Natural killer cell (primary cell): ENCODE results near the gene EIF2AK2. TPM values are rescaled to one million over a fixed set of nuclear protein-coding genes. Genes with fewer than 3 reads are reported as not detected.

ENCODE experiments used
- ATAC-seq, 3 donors: fragments of 150-1000 bp in 2 of 3; fragments of 200-7000 bp in 1 of 3; cut with Tn5 transposase; 1 replicate in 1 of 3; 2 replicates in 2 of 3; pipeline ENCODE4 v1.10.0; 2021; ENCODE audit warnings: mild to moderate bottlenecking in 2 of 3, moderate library complexity in 2 of 3
- DNase-seq, 2 donors: peaks; one replicate each; pipeline versions ENCODE4 v3.0.0 to v3.0.0-alpha.2; 2013 to 2021; ENCODE audit warnings: mixed read lengths in 1 of 2
- H3K27ac ChIP-seq: one replicate; pipeline ENCODE4 v1.5.1; 2013; ENCODE audit warnings: mild to moderate bottlenecking, low read length
- H3K27me3 ChIP-seq: one replicate; pipeline ENCODE4 v1.6.1; 2013; ENCODE audit warnings: low read length; ENCODE audit not compliant: control insufficient read depth, insufficient read depth
- H3K36me3 ChIP-seq: one replicate; pipeline ENCODE4 v1.6.1; 2013; ENCODE audit warnings: low read length; ENCODE audit not compliant: control insufficient read depth, insufficient read depth
- H3K4me1 ChIP-seq: one replicate; pipeline ENCODE4 v1.6.1; 2013; ENCODE audit warnings: low read length; ENCODE audit not compliant: control insufficient read depth, insufficient read depth
- H3K4me3 ChIP-seq: one replicate; pipeline ENCODE4 v1.5.1; 2013; ENCODE audit warnings: low read length
- H3K9me3 ChIP-seq: one replicate; pipeline ENCODE4 v1.6.1; 2013; ENCODE audit warnings: low read length; ENCODE audit not compliant: control insufficient read depth, insufficient read depth
- H3K27ac Mint-ChIP-seq, 2 donors: one replicate each; pipeline ENCODE4 v1.8.0; 2022; ENCODE audit warnings: mild to moderate bottlenecking in 2 of 2, mixed read lengths in 2 of 2, moderate library complexity in 1 of 2
- H3K27me3 Mint-ChIP-seq, 2 donors: one replicate each; pipeline ENCODE4 v1.8.0; 2022; ENCODE audit warnings: low read depth in 2 of 2, mixed read lengths in 2 of 2
- H3K36me3 Mint-ChIP-seq: one replicate; pipeline ENCODE4 v1.8.0; 2022; ENCODE audit warnings: mixed read lengths
- H3K4me1 Mint-ChIP-seq, 2 donors: one replicate each; pipeline ENCODE4 v1.8.0; 2022; ENCODE audit warnings: mixed read lengths in 2 of 2
- H3K4me3 Mint-ChIP-seq: one replicate; pipeline ENCODE4 v1.8.0; 2022; ENCODE audit warnings: mild to moderate bottlenecking, moderate library complexity, mixed read lengths
- H3K9me3 Mint-ChIP-seq, 2 donors: one replicate each; pipeline ENCODE4 v1.8.0; 2022; ENCODE audit warnings: mixed read lengths in 2 of 2
- CTCF ChIP-seq: fragments of 200-600 bp; IDR thresholded peaks from one replicate; pipeline ENCODE4 v1.8.0; 2022; ENCODE audit warnings: antibody characterized with exemption
- WGBS: methylation state at CpG from one replicate; pipeline ENCODE4 v1.1.7; 2013; ENCODE audit warnings: missing lambda C conversion rate; ENCODE audit not compliant: insufficient coverage; 5-methylcytosine and 5-hydroxymethylcytosine counted together
- intact Hi-C: fragments of 100-400 bp; cut with micrococcal nuclease; formaldehyde crosslinking; loops from one replicate; pipeline ENCODE4 v1.14.2; 2022
- total RNA-seq, 4 donors: library from RNA; stranded (reverse); fragments of 120-200 nt in 1 of 4; gene quantifications; one replicate each; pipeline versions ENCODE4 v1.2.3 to v1.2.4, GENCODE V29; 2013 to 2022

Gene EIF2AK2
- total RNA-seq, 3 donors from 2014 or later (not counting 1 experiment from before 2014, with no cell fraction given): 29.9 to 47.3 (median 43.9) TPM

- Mint-ChIP-seq H3K9me3 (no peaks in the 10 kb centered on the region), H3K36me3 (peaks cover 29% of the 10 kb centered on the region), H3K27ac (no peak overlapping the region), H3K4me3 (no peak overlapping the region), H3K4me1 (peaks cover 0 to 4% of the 10 kb centered on the region in 2 donors), H3K27me3 (no peaks in the 10 kb centered on the region)
- TF ChIP-seq CTCF: no peak
- no peak overlapping the region for H3K4me3 ChIP-seq
- H3K27ac ChIP-seq: no peak overlapping the region
- H3K9me3 ChIP-seq: no peaks in the 10 kb centered on the region
- DNase-seq (no peak), ATAC-seq (no peak)
- intact Hi-C loops: no loop called here
- no peaks in the 10 kb centered on the region for H3K4me1 ChIP-seq
- no peaks in the 10 kb centered on the region for H3K27me3 ChIP-seq
- peaks cover 57% of the 10 kb centered on the region for H3K36me3 ChIP-seq
- 100% methylated on average over 1 of the region's 2 CpGs for WGBS
Measured at GRCh38 chr2:37104178-37104577, 52.6 kb downstream of the EIF2AK2 start.

- 100% methylated on average over 3 of the region's 3 CpGs for WGBS
- Histone ChIP-seq H3K27me3 (no peaks in the 10 kb centered on the region), H3K9me3 (no peaks in the 10 kb centered on the region), H3K27ac (no peak overlapping the region), H3K4me3 (no peak overlapping the region), H3K4me1 (no peaks in the 10 kb centered on the region), H3K36me3 (peaks cover 54% of the 10 kb centered on the region)
- no peak for TF ChIP-seq CTCF
- H3K27ac Mint-ChIP-seq: no peak overlapping the region
- ATAC-seq: no peak
- intact Hi-C loops: no loop called here
- H3K4me3 Mint-ChIP-seq: no peak overlapping the region
- H3K27me3 Mint-ChIP-seq: no peaks in the 10 kb centered on the region
- H3K4me1 Mint-ChIP-seq: peaks cover 0 to 4% of the 10 kb centered on the region in 2 donors
- no peaks in the 10 kb centered on the region for H3K9me3 Mint-ChIP-seq
- peaks cover 29% of the 10 kb centered on the region for H3K36me3 Mint-ChIP-seq
- no peak for DNase-seq
Measured at GRCh38 chr2:37102588-37102987, 54.2 kb downstream of the EIF2AK2 start.

- H3K36me3 ChIP-seq: peaks cover 61% of the 10 kb centered on the region
- Mint-ChIP-seq H3K27ac (peak overlapping the region; percentile 3 to 33), H3K4me3 (no peak overlapping the region), H3K9me3 (no peaks in the 10 kb centered on the region), H3K36me3 (peaks cover 25% of the 10 kb centered on the region), H3K27me3 (no peaks in the 10 kb centered on the region), H3K4me1 (peaks cover 0 to 4% of the 10 kb centered on the region in 2 donors)
- H3K9me3 ChIP-seq: no peaks in the 10 kb centered on the region
- H3K27me3 ChIP-seq: no peaks in the 10 kb centered on the region
- H3K4me3 ChIP-seq: no peak overlapping the region
- 93% methylated on average over 1 of the region's 1 CpG for WGBS
- intact Hi-C loops: no loop called here
- H3K27ac ChIP-seq: no peak overlapping the region
- TF ChIP-seq CTCF: no peak
- DNase-seq: no peak
- H3K4me1 ChIP-seq: no peaks in the 10 kb centered on the region
- no peak for ATAC-seq
Measured at GRCh38 chr2:37100054-37100453, 56.7 kb downstream of the EIF2AK2 start.

- no peak overlapping the region for H3K4me3 ChIP-seq
- H3K36me3 ChIP-seq: peaks cover 74% of the 10 kb centered on the region
- H3K27ac Mint-ChIP-seq: no peak overlapping the region
- no peak for TF ChIP-seq CTCF
- peaks cover 0 to 4% of the 10 kb centered on the region in 2 donors for H3K4me1 Mint-ChIP-seq
- DNase-seq (no peak), ATAC-seq (no peak)
- WGBS: 94% methylated on average over 3 of the region's 4 CpGs
- H3K9me3 ChIP-seq: no peaks in the 10 kb centered on the region
- H3K36me3 Mint-ChIP-seq: peaks cover 25% of the 10 kb centered on the region
- H3K27me3 Mint-ChIP-seq: no peaks in the 10 kb centered on the region
- H3K27ac ChIP-seq: no peak overlapping the region
- intact Hi-C loops: no loop called here
- H3K4me1 ChIP-seq: no peaks in the 10 kb centered on the region
- no peak overlapping the region for H3K4me3 Mint-ChIP-seq
- H3K27me3 ChIP-seq: no peaks in the 10 kb centered on the region
- no peaks in the 10 kb centered on the region for H3K9me3 Mint-ChIP-seq
Measured at GRCh38 chr2:37098416-37099118, 58.2 kb downstream of the EIF2AK2 start.
